IMR-90 (cell line): Measurements from ENCODE around the gene DRC3.

Experiments
- CTCF ChIP-seq: conservative IDR thresholded peaks from 2 replicates; pipeline ENCODE4 v1.5.1; 2012; ENCODE audit warnings: mild to moderate bottlenecking, low read depth, low read length, improper control_type of control experiment
- SMC3 ChIP-seq: fragments of 150-350 bp; IDR thresholded peaks from 2 replicates; pipeline ENCODE4 v1.6.1; 2016; ENCODE audit warnings: low read depth, mild to moderate bottlenecking, antibody characterized with exemption, low read length, moderate library complexity

- TF ChIP-seq CTCF (no peak), SMC3 (no peak)
These were observed 6.1 kb downstream of the DRC3 start for GRCh38 chr17:17978481-17979424.
